Measurements from ENCODE around the gene ALG14.
A peak's percentile ranks its signal among the peaks of the same experiment; 100 is the strongest.

The ALG14 gene

GRCh38 chr1:94979656-94980581 is 92.8 kb downstream of the ALG14 start:
- DNase-seq (ENCODE audit: low spot score), result no peak

- DNase-seq (ENCODE audit: low spot score), result no peak
Observed at GRCh38 chr1:94979131-94979530, 93.6 kb downstream of the ALG14 start.

GRCh38 chr1:94978401-94978800 is 94.3 kb downstream of the ALG14 start:
- DNase-seq (ENCODE audit: low spot score), result no peak

GRCh38 chr1:94976971-94977548 is 95.7 kb downstream of the ALG14 start:
- no peak for DNase-seq (ENCODE audit: low spot score)

GRCh38 chr1:94974824-94975223 is 97.9 kb downstream of the ALG14 start:
- DNase-seq (ENCODE audit: low spot score), result peak; percentile 71

- DNase-seq (ENCODE audit: low spot score), result peak; percentile 22
Observed at GRCh38 chr1:94974241-94974640, 98.5 kb downstream of the ALG14 start.

- DNase-seq (ENCODE audit: low spot score), result peak; percentile 28
Observed at GRCh38 chr1:94973309-94973922, 99.3 kb downstream of the ALG14 start.

GRCh38 chr1:94971491-94971924 is 101.2 kb downstream of the ALG14 start:
- DNase-seq (ENCODE audit: low spot score), result peak; percentile 58

- DNase-seq (ENCODE audit: low spot score), result no peak
Observed at GRCh38 chr1:94970783-94971182, 102.0 kb downstream of the ALG14 start.

- no peak for DNase-seq (ENCODE audit: low spot score)
Observed at GRCh38 chr1:94969137-94969536, 103.6 kb downstream of the ALG14 start.

- DNase-seq (ENCODE audit: low spot score), result no peak
Observed at GRCh38 chr1:94966033-94966432, 106.7 kb downstream of the ALG14 start.

- no peak for DNase-seq (ENCODE audit: low spot score)
Observed at GRCh38 chr1:94963864-94964263, 108.9 kb downstream of the ALG14 start.

- DNase-seq (ENCODE audit: low spot score), result peak; percentile 38
Observed at GRCh38 chr1:94962409-94963265, 110.1 kb downstream of the ALG14 start.

GRCh38 chr1:94961988-94962387 is 110.8 kb downstream of the ALG14 start:
- DNase-seq (ENCODE audit: low spot score), result no peak

GRCh38 chr1:94961582-94961981 is 111.2 kb downstream of the ALG14 start:
- DNase-seq (ENCODE audit: low spot score), result no peak

GRCh38 chr1:94958081-94958480 is 114.7 kb downstream of the ALG14 start:
- no peak for DNase-seq (ENCODE audit: low spot score)

GRCh38 chr1:94955767-94956632 is 116.8 kb downstream of the ALG14 start:
- peak; percentile 33 for DNase-seq (ENCODE audit: low spot score)

GRCh38 chr1:94954263-94955220 is 118.2 kb downstream of the ALG14 start:
- no peak for DNase-seq (ENCODE audit: low spot score)

- DNase-seq (ENCODE audit: low spot score), result no peak
Observed at GRCh38 chr1:94953746-94954145, 119.0 kb downstream of the ALG14 start.

- DNase-seq (ENCODE audit: low spot score), result no peak
Observed at GRCh38 chr1:94953107-94953506, 119.6 kb downstream of the ALG14 start.
